ENCODE measurements around the gene FBXW8. TPM values are rescaled to one million over a fixed set of nuclear protein-coding genes. Genes with fewer than 3 reads are reported as not detected.
A peak's percentile ranks its signal among the peaks of the same experiment; 100 is the strongest.

Gene FBXW8
- total and polyA plus RNA-seq, 2 experiments from 2014 or later = 17.0 to 20.6 TPM

- Histone ChIP-seq H3K4me2 (peak overlapping the region; percentile 7), H3K9me3 (ENCODE audit: low read depth) (no peaks in the 10 kb centered on the region), H3K4me1 (ENCODE audit: insufficient read depth) (peaks cover 36% of the 10 kb centered on the region), H3K27me3 (no peaks in the 10 kb centered on the region), H3K36me3 (replicated peaks; ENCODE audit: insufficient read depth, low read depth) (no peaks in the 10 kb centered on the region), H3K27ac (peak overlapping the region; percentile 37), H2AFZ (no peak overlapping the region), H4K20me1 (ENCODE audit: insufficient read depth, poor library complexity, severe bottlenecking) (no peaks in the 10 kb centered on the region), H3K9me2 (replicated peaks; ENCODE audit: insufficient read depth) (no peaks in the 10 kb centered on the region), H3K4me3 (no peak overlapping the region), H3K79me2 (no peaks in the 10 kb centered on the region)
- DNase-seq (ENCODE audit: low spot score) = peak; percentile 80
- WGBS (ENCODE audit: low lambda C conversion rate, missing lambda C conversion rate) = 66% methylated on average over 19 of the region's 23 CpGs
- no peak for TF ChIP-seq EZH2 (IDR thresholded peaks at IDR 0.05; ENCODE audit: borderline replicate concordance)
- TF ChIP-seq EZH2phosphoT487 (IDR thresholded peaks at IDR 0.05; ENCODE audit: low read depth, severe bottlenecking, unreplicated experiment) = no peak
- no peak for TF ChIP-seq CTCF (IDR thresholded peaks at IDR 0.05; ENCODE audit: poor library complexity)
Observed at GRCh38 chr12:117042171-117042842, 131.6 kb downstream of the FBXW8 start.

- Histone ChIP-seq H3K4me2 (peak overlapping the region; percentile 7), H3K9me3 (ENCODE audit: low read depth) (no peaks in the 10 kb centered on the region), H3K27me3 (no peaks in the 10 kb centered on the region), H3K9me2 (replicated peaks; ENCODE audit: insufficient read depth) (no peaks in the 10 kb centered on the region), H3K4me1 (ENCODE audit: insufficient read depth) (peaks cover 37% of the 10 kb centered on the region), H3K27ac (peak overlapping the region; percentile 37), H4K20me1 (ENCODE audit: insufficient read depth, poor library complexity, severe bottlenecking) (no peaks in the 10 kb centered on the region), H2AFZ (no peak overlapping the region), H3K4me3 (no peak overlapping the region), H3K36me3 (replicated peaks; ENCODE audit: insufficient read depth, low read depth) (no peaks in the 10 kb centered on the region), H3K79me2 (no peaks in the 10 kb centered on the region)
- WGBS (ENCODE audit: low lambda C conversion rate, missing lambda C conversion rate) = 77% methylated on average over 6 of the region's 6 CpGs
- DNase-seq (ENCODE audit: low spot score) = no peak
- no peak for TF ChIP-seq EZH2 (IDR thresholded peaks at IDR 0.05; ENCODE audit: borderline replicate concordance)
- TF ChIP-seq EZH2phosphoT487 (IDR thresholded peaks at IDR 0.05; ENCODE audit: low read depth, severe bottlenecking, unreplicated experiment) = no peak
- no peak for TF ChIP-seq CTCF (IDR thresholded peaks at IDR 0.05; ENCODE audit: poor library complexity)
Observed at GRCh38 chr12:117042862-117043261, 132.1 kb downstream of the FBXW8 start.

GRCh38 chr12:117044311-117044710 is 133.6 kb downstream of the FBXW8 start:
- Histone ChIP-seq H2AFZ (no peak overlapping the region), H3K9me3 (ENCODE audit: low read depth) (no peaks in the 10 kb centered on the region), H3K9me2 (replicated peaks; ENCODE audit: insufficient read depth) (no peaks in the 10 kb centered on the region), H3K4me3 (no peak overlapping the region), H3K79me2 (no peaks in the 10 kb centered on the region), H4K20me1 (ENCODE audit: insufficient read depth, poor library complexity, severe bottlenecking) (no peaks in the 10 kb centered on the region), H3K27ac (peak overlapping the region; percentile 84), H3K27me3 (no peaks in the 10 kb centered on the region), H3K4me2 (no peak overlapping the region), H3K36me3 (replicated peaks; ENCODE audit: insufficient read depth, low read depth) (no peaks in the 10 kb centered on the region), H3K4me1 (ENCODE audit: insufficient read depth) (peaks cover 36% of the 10 kb centered on the region)
- no peak for DNase-seq (ENCODE audit: low spot score)
- WGBS (ENCODE audit: low lambda C conversion rate, missing lambda C conversion rate) = 96% methylated on average over 11 of the region's 11 CpGs
- TF ChIP-seq CTCF (IDR thresholded peaks at IDR 0.05; ENCODE audit: poor library complexity) = no peak
- no peak for TF ChIP-seq EZH2phosphoT487 (IDR thresholded peaks at IDR 0.05; ENCODE audit: low read depth, severe bottlenecking, unreplicated experiment)
- no peak for TF ChIP-seq EZH2 (IDR thresholded peaks at IDR 0.05; ENCODE audit: borderline replicate concordance)
